GM19452 (cell line): ENCODE data around the gene MAP3K15.
"Not testable (repeated sequence)": the region's sequence is repeated elsewhere in the genome, so short reads cannot be mapped to it uniquely, and the experiment has no call there.

ENCODE experiments used
- ATAC-seq: cut with Tn5 transposase; IDR thresholded peaks from one replicate; pipeline ENCODE4 v1.9.1; 2021; ENCODE audit not compliant: unreplicated experiment

The MAP3K15 gene

GRCh38 chrX:19541196-19541595 lies 25.9 kb upstream of the MAP3K15 start:
- no peak for ATAC-seq

- ATAC-seq: no peak
Measured at GRCh38 chrX:19540076-19540475, 24.8 kb upstream of the MAP3K15 start.

GRCh38 chrX:19539665-19540064 lies 24.4 kb upstream of the MAP3K15 start:
- no peak for ATAC-seq

GRCh38 chrX:19535476-19535875 lies 20.2 kb upstream of the MAP3K15 start:
- no peak for ATAC-seq

GRCh38 chrX:19532709-19533108 lies 17.4 kb upstream of the MAP3K15 start:
- no peak for ATAC-seq

- no peak for ATAC-seq
Measured at GRCh38 chrX:19517965-19518364, 2.7 kb upstream of the MAP3K15 start.

GRCh38 chrX:19515615-19516105 lies 352 bp upstream of the MAP3K15 start:
- no peak for ATAC-seq

- ATAC-seq: no peak
Measured at GRCh38 chrX:19513383-19513782, 1.9 kb downstream of the MAP3K15 start.

- ATAC-seq: no peak
Measured at GRCh38 chrX:19512961-19513360, 2.3 kb downstream of the MAP3K15 start.

- ATAC-seq: no peak
Measured at GRCh38 chrX:19512359-19512758, 2.9 kb downstream of the MAP3K15 start.

GRCh38 chrX:19511796-19512195 lies 3.5 kb downstream of the MAP3K15 start:
- ATAC-seq: not testable (repeated sequence)

- ATAC-seq: no peak
Measured at GRCh38 chrX:19496711-19497110, 18.6 kb downstream of the MAP3K15 start.

GRCh38 chrX:19487520-19488200 lies 27.6 kb downstream of the MAP3K15 start:
- ATAC-seq: no peak

GRCh38 chrX:19479458-19479857 lies 35.9 kb downstream of the MAP3K15 start:
- ATAC-seq: no peak

GRCh38 chrX:19468383-19468782 lies 46.9 kb downstream of the MAP3K15 start:
- ATAC-seq: not testable (repeated sequence)

GRCh38 chrX:19462879-19463278 lies 52.4 kb downstream of the MAP3K15 start:
- no peak for ATAC-seq

GRCh38 chrX:19462231-19462630 lies 53.1 kb downstream of the MAP3K15 start:
- ATAC-seq: no peak

- ATAC-seq: no peak
Measured at GRCh38 chrX:19457662-19458061, 57.6 kb downstream of the MAP3K15 start.

GRCh38 chrX:19448077-19448476 lies 67.2 kb downstream of the MAP3K15 start:
- no peak for ATAC-seq

- no peak for ATAC-seq
Measured at GRCh38 chrX:19446397-19446796, 68.9 kb downstream of the MAP3K15 start.

- not testable (repeated sequence) for ATAC-seq
Measured at GRCh38 chrX:19445772-19446171, 69.5 kb downstream of the MAP3K15 start.

- ATAC-seq: no peak
Measured at GRCh38 chrX:19443869-19444526, 71.3 kb downstream of the MAP3K15 start.

GRCh38 chrX:19440713-19441112 lies 74.6 kb downstream of the MAP3K15 start:
- ATAC-seq: no peak
